C4-2B (cell line): ENCODE measurements around the gene EIF2S2.
"Not testable (repeated sequence)": the region's sequence is repeated elsewhere in the genome, so short reads cannot be mapped to it uniquely, and the experiment has no call there.

Experiments
- H3K27ac ChIP-seq: fragments of 450-650 bp; 2 replicates; pipeline ENCODE4 v1.5.1; 2017
- ZFX ChIP-seq: fragments of 450-650 bp; IDR thresholded peaks from 2 replicates; pipeline ENCODE4 v1.6.1; 2017
- TF ChIP-seq, protein P1 (sequence below): fragments of 450-650 bp; conservative IDR thresholded peaks from 2 replicates; pipeline ENCODE4 v1.5.1; 2017; ENCODE audit warnings: mild to moderate bottlenecking

The EIF2S2 gene, protein sequence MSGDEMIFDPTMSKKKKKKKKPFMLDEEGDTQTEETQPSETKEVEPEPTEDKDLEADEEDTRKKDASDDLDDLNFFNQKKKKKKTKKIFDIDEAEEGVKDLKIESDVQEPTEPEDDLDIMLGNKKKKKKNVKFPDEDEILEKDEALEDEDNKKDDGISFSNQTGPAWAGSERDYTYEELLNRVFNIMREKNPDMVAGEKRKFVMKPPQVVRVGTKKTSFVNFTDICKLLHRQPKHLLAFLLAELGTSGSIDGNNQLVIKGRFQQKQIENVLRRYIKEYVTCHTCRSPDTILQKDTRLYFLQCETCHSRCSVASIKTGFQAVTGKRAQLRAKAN

DNA sequence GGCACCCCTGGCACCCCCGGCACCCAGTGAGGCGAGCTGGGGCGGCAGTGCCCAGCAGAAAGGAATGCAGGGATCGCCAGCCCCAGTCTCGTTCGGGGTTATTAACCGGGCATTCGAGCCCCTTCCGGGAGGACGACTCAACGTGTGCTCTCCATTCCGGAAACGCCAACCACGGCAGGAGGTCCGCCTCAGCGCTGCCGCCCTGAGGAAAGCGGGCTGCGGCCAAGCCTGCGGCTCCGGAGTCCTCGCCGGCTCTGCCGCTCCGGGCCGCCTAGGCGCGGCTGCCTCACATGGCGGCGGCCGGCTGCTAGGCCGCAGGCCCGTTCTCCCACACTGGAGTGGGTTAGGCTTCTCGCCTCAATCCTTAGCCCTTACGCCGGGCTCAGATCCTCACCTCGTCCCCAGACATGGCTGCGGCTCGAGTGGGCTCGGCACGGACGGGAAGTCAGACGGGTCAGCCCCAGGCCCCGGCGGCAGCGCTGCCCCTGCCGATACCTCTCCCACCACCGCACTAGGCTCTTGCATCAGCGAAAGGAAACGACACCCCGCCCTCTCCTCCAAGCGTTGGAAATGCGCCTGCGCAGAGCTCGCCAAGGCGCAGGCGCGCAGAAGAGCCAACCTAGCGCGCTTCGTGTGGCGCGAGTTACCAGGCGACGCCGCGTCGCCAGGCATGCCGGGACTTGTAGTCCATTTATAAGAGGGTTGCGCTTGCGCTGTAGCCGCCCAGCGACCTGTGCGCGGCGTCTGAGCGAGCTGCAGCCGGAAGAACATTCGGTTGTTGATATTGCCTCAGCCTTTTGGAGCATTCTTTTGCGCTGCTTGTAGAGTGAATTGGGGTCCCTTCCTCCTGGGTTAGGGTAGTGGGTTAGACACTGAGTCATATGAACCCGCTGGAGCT is at the start of gene EIF2S2:
TSS of gene EIF2S2 (minus strand) at position 542 of the 898 bp plus-strand sequence. CDS start at position 409, 133 bp downstream.
- H3K27ac ChIP-seq = peak within 1 kb of the TSS; percentile 99
- TF ChIP-seq ZFX = peak; percentile 99
- TF ChIP-seq, protein P1, sequence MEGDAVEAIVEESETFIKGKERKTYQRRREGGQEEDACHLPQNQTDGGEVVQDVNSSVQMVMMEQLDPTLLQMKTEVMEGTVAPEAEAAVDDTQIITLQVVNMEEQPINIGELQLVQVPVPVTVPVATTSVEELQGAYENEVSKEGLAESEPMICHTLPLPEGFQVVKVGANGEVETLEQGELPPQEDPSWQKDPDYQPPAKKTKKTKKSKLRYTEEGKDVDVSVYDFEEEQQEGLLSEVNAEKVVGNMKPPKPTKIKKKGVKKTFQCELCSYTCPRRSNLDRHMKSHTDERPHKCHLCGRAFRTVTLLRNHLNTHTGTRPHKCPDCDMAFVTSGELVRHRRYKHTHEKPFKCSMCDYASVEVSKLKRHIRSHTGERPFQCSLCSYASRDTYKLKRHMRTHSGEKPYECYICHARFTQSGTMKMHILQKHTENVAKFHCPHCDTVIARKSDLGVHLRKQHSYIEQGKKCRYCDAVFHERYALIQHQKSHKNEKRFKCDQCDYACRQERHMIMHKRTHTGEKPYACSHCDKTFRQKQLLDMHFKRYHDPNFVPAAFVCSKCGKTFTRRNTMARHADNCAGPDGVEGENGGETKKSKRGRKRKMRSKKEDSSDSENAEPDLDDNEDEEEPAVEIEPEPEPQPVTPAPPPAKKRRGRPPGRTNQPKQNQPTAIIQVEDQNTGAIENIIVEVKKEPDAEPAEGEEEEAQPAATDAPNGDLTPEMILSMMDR = no peak

DNA sequence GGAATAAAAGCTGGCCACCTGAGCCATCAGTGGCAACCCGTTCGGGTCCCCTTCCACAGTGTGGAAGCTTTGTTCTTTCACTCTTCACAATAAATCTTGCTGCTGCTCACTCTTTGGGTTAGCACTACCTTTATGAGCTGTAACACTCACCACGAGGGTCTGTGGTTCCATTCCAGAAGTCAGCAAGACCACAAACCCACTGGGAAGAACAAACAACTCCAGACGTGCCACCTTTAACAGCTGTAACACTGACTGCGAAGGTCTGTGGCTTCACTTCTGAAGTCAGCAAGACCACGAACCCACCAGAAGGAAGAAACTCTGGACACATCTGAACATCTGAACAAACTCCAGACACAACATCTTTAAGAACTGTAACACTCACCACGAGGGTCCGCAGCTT is 45.7 kb upstream of the EIF2S2 start:
- not testable (repeated sequence) for H3K27ac ChIP-seq

DNA sequence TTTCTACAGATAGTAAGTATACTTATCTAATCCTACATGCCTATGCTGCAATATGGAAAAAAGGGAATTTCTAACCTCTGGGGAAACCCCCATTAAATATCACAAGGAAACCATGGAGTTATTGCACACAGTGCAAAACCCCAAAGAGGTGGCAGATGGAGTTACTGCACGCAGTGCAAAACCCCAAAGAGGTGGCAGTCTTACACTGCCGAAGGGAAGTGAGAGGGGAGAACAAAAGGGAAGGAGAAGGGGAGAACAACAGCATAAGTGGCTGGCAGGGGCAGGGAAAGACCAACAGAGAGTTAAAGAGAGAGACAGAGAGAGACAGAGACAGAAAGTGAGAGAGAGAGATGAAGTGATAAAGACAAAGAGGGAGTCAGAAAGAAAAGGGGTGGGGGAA is 43.8 kb upstream of the EIF2S2 start:
- H3K27ac ChIP-seq = no peak overlapping the region
- TF ChIP-seq, protein P1 = no peak
- TF ChIP-seq ZFX = no peak

DNA sequence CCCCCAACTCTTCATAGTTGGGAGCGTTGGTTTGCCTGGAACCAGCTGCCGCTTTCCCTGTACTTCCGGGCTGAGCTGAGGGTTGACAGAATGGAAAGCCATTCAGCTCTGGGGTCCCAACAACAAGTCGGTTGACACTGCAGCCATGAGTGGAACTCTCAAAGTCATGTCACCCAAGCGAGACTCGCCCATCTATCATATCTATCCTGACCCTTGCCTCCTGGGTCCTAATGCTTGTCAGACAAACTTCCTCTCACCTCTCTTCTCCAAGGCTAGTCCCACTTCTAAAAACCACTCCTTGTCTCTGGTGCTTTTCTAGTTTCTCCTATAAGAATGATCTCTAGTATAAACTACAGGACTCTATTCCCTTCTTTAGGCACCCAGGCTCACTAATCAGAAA is 41.1 kb upstream of the EIF2S2 start:
- not testable (repeated sequence) for H3K27ac ChIP-seq

DNA sequence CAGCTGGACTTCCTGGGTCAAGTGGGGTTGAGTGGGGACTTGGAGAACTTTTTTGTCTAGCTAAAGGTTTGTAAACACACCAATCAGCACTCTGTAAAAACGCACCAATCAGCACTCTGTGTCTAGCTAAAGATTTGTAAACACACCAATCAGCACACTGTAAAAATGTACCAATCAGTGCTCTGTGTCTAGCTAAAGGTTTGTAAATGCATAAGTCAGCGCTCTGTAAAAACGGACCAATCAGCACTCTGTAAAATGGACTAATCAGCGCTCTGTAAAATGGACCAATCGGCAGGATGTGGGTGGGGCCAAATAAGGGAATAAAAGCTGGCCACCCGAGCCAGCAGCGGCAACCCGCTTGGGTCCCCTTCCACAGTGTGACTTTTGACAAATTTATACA is 40.0 kb upstream of the EIF2S2 start:
- not testable (repeated sequence) for H3K27ac ChIP-seq

DNA sequence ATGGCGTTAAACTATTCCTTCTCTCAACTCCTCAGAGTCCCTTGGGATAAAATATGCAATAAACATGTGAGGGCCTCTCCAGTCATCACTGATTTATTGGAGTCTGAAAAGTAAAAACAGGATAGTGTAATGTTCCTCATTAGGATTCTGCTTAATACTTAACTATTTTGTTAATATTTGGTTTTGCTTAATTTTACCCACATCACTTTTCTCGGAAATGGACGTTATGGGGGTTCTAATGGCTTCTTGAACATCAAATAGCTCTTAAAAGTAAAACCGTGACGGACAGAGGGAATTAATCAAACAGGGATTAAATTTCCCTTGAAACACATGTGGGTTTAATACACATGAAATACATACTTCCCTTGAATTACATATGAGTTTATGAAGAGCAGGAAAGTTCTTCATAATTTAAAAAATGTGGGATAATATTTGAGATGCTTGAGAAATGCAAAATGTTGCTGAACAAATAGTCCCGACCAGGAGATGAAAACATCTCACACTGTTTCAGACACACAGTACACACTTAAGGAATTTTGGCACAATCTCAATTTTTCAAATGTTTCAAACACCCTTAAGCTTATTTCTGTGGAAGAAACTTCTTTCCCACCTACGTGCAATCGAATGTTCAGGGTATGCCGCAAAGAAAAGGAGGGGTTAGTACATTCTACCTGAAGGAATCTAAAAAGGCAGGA is 38.4 kb upstream of the EIF2S2 start:
- H3K27ac ChIP-seq = no peak overlapping the region
- TF ChIP-seq, protein P1 = no peak
- TF ChIP-seq ZFX = no peak

DNA sequence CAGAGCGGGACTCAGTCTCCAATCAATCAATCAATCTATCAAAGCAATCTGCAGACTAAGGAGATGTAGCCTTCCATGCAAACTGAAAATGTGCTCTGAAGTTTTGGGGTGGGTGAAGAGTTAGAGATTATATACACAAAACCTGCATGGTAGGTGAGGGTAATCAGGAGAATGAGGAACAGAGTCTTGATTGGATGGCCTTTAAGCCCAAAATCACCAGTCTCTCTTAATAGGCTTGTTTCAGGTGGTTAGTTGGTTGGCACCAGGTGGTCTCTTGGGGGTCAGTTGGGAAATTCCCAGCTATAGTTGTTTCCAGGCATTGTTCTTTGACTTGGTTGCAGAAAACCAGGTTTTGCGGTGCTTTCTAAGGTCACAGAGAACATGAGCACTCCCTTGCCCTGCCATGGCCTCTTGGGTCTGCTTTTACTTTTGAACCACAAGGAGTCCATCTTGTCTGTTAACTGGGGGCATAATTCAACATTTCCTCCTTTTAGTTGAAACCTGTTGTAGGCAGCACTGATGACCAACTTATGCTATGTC is 33.3 kb upstream of the EIF2S2 start:
- no peak for TF ChIP-seq ZFX
- TF ChIP-seq, protein P1 = no peak
- H3K27ac ChIP-seq = no peak overlapping the region

DNA sequence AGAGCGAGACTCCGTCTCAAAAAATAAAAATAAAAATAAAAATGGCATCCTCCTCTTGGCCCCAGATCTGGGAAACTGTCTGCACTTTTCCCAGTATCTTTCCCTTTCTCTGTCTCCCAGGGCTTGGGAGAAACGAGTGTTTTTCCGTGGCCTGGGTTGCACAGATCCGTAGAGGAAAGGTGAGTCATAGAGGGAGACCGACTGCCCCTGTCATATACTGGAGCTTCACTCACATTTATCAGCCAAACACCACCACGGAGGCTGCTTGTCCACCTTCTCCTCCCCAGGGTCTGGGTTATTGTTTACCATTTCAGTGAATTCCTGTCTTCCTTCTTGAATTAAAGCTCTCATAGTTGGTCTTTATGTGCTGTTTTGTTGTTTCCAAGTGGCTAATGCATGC is 31.9 kb upstream of the EIF2S2 start:
- H3K27ac ChIP-seq = no peak overlapping the region
- TF ChIP-seq ZFX = no peak
- TF ChIP-seq, protein P1 = no peak
